ENCODE measurements around the gene CDKN1B. TPM values are rescaled to one million over a fixed set of nuclear protein-coding genes. Genes with fewer than 3 reads are reported as not detected.

The CDKN1B gene
- total RNA-seq, 1 experiment from 2014 or later, result 25.9 TPM

- in situ Hi-C loops (cut with HindIII; ENCODE audit: low pct_unique_long_range_greater_than_20kb, low sequenced_read_pairs) (no loop called here), intact Hi-C loops (cut with micrococcal nuclease; ENCODE audit: unreplicated experiment) (no loop called here)
- Histone ChIP-seq H3K27ac (ENCODE audit: low read length) (peak overlapping the region; percentile 79), H3K4me3 (ENCODE audit: low read depth in 2 of 2, low read length in 2 of 2) (peak overlapping the region; percentile 34 to 53), H3K4me1 (ENCODE audit: control insufficient read depth, insufficient read depth, low read length) (peaks cover 35% of the 10 kb centered on the region), H3K36me3 (ENCODE audit: control insufficient read depth, insufficient read depth, low read length) (no peaks in the 10 kb centered on the region), H3K27me3 (ENCODE audit: control insufficient read depth, insufficient read depth, low read length) (no peaks in the 10 kb centered on the region), H3K9me3 (ENCODE audit: control insufficient read depth, insufficient read depth, low read depth, low read length) (no peaks in the 10 kb centered on the region)
- CTCF ChIA-PET, result no interaction called here
- peak; percentile 73 for ATAC-seq
- TF ChIP-seq POLR2AphosphoS5 (IDR thresholded peaks at IDR 0.05; ENCODE audit: low read depth, low read length) (no peak), REST (IDR thresholded peaks at IDR 0.05; ENCODE audit: insufficient read depth in 1 of 2, low read depth in 2 of 2, low read length in 1 of 2) (no peak), SIN3A (IDR thresholded peaks at IDR 0.05; ENCODE audit: borderline replicate concordance, insufficient read depth, low read depth, low read length) (no peak), TCF7L2 (IDR thresholded peaks at IDR 0.05; ENCODE audit: low read depth, low read length) (no peak)
- TF ChIP-seq, protein P1, sequence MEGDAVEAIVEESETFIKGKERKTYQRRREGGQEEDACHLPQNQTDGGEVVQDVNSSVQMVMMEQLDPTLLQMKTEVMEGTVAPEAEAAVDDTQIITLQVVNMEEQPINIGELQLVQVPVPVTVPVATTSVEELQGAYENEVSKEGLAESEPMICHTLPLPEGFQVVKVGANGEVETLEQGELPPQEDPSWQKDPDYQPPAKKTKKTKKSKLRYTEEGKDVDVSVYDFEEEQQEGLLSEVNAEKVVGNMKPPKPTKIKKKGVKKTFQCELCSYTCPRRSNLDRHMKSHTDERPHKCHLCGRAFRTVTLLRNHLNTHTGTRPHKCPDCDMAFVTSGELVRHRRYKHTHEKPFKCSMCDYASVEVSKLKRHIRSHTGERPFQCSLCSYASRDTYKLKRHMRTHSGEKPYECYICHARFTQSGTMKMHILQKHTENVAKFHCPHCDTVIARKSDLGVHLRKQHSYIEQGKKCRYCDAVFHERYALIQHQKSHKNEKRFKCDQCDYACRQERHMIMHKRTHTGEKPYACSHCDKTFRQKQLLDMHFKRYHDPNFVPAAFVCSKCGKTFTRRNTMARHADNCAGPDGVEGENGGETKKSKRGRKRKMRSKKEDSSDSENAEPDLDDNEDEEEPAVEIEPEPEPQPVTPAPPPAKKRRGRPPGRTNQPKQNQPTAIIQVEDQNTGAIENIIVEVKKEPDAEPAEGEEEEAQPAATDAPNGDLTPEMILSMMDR (IDR thresholded peaks at IDR 0.05), result no peak
- POLR2A ChIA-PET, result no interaction called here
- BruUV-seq (replicated peaks), result no TSS peak
- DNase-seq (ENCODE audit: low read depth, low spot score), result no peak
Measured at GRCh38 chr12:12749433-12749832, 32.3 kb downstream of the CDKN1B start.

DNA sequence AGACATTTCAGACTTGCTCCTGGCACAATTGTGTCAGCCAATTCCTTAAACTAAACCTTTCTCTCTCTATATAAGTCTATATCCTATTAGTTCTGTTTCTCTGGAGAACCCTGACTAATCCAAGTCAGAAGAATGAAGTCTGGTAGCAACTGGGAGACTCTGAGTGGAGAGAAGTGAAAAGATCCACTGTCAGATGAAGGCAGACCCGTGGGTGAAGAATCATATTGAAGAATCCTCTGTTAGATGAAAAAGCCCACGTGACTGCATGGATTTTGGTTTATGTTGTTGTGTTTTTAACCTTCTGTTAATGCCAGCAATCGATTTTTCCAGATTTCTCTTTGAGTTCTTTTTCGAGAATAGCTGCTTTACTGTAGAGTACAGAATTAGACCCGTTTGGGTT lies 38.8 kb downstream of the CDKN1B start:
- TF ChIP-seq TCF7L2 (IDR thresholded peaks at IDR 0.05; ENCODE audit: low read depth, low read length) (no peak), POLR2AphosphoS5 (IDR thresholded peaks at IDR 0.05; ENCODE audit: low read depth, low read length) (no peak), REST (IDR thresholded peaks at IDR 0.05; ENCODE audit: insufficient read depth in 1 of 2, low read depth in 2 of 2, low read length in 1 of 2) (no peak), SIN3A (IDR thresholded peaks at IDR 0.05; ENCODE audit: borderline replicate concordance, insufficient read depth, low read depth, low read length) (no peak)
- TF ChIP-seq, protein P1 (IDR thresholded peaks at IDR 0.05), result no peak
- ATAC-seq, result no peak
- Histone ChIP-seq H3K27ac (ENCODE audit: low read length) (peak overlapping the region; percentile 56), H3K4me3 (ENCODE audit: low read depth in 2 of 2, low read length in 2 of 2) (no peak overlapping the region), H3K36me3 (ENCODE audit: control insufficient read depth, insufficient read depth, low read length) (no peaks in the 10 kb centered on the region), H3K9me3 (ENCODE audit: control insufficient read depth, insufficient read depth, low read depth, low read length) (no peaks in the 10 kb centered on the region), H3K27me3 (ENCODE audit: control insufficient read depth, insufficient read depth, low read length) (no peaks in the 10 kb centered on the region), H3K4me1 (ENCODE audit: control insufficient read depth, insufficient read depth, low read length) (peaks cover 25% of the 10 kb centered on the region)
- no TSS peak for BruUV-seq (replicated peaks)
- CTCF ChIA-PET, result no interaction called here
- POLR2A ChIA-PET, result no interaction called here
- intact Hi-C loops (cut with micrococcal nuclease; ENCODE audit: unreplicated experiment) (no loop called here), in situ Hi-C loops (cut with HindIII; ENCODE audit: low pct_unique_long_range_greater_than_20kb, low sequenced_read_pairs) (no loop called here)
- no peak for DNase-seq (ENCODE audit: low read depth, low spot score)
